Measurements from ENCODE around the gene LIPC. TPM values are rescaled to one million over a fixed set of nuclear protein-coding genes. Genes with fewer than 3 reads are reported as not detected.

LIPC gene
- total and polyA plus RNA-seq, 7 donors, result 0.01 TPM; not detected in 6

DNA sequence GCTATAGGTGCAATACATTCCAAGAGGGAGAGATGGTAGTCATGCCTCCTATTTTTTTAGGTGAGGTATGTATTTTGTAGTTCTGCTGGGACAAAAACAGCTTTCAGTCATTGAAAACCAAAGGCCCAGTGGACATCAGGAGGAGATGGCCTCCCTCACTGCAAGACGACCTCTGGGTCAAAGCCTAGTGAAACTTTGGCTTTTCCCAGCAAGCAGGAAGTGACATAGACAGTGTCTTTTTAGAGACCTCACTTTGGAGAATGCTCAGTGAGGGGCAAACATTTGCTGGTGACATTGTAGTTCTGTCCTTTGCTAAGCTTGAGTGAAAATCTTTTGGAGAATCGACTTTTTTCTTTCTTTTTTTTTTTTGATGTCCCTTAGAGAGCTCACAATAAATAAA, 27.3 kb downstream of the LIPC start:
- intact Hi-C loops (cut with DNase I), result no loop called here
- TF ChIP-seq, protein P1, sequence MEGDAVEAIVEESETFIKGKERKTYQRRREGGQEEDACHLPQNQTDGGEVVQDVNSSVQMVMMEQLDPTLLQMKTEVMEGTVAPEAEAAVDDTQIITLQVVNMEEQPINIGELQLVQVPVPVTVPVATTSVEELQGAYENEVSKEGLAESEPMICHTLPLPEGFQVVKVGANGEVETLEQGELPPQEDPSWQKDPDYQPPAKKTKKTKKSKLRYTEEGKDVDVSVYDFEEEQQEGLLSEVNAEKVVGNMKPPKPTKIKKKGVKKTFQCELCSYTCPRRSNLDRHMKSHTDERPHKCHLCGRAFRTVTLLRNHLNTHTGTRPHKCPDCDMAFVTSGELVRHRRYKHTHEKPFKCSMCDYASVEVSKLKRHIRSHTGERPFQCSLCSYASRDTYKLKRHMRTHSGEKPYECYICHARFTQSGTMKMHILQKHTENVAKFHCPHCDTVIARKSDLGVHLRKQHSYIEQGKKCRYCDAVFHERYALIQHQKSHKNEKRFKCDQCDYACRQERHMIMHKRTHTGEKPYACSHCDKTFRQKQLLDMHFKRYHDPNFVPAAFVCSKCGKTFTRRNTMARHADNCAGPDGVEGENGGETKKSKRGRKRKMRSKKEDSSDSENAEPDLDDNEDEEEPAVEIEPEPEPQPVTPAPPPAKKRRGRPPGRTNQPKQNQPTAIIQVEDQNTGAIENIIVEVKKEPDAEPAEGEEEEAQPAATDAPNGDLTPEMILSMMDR (IDR thresholded peaks at IDR 0.05), result no peak
- 26 to 29% (median 28%) methylated on average over 2 of the region's 2 CpGs for WGBS, 3 donors
- Histone ChIP-seq H3K4me3 (no peak overlapping the region), H3K36me3 (ENCODE audit: insufficient read depth in 1 of 2, low read depth in 1 of 2) (no peaks in the 10 kb centered on the region), H3K27ac (peak overlapping the region; percentile 52), H3K4me1 (peaks cover 7% of the 10 kb centered on the region), H3K9me3 (no peaks in the 10 kb centered on the region), H3K27me3 (ENCODE audit: insufficient read depth in 3 of 3, low read length in 2 of 3) (no peaks in the 10 kb centered on the region)
- DNase-seq (no peak), ATAC-seq (peak in 1 of 4 donors; percentile 55)

DNA sequence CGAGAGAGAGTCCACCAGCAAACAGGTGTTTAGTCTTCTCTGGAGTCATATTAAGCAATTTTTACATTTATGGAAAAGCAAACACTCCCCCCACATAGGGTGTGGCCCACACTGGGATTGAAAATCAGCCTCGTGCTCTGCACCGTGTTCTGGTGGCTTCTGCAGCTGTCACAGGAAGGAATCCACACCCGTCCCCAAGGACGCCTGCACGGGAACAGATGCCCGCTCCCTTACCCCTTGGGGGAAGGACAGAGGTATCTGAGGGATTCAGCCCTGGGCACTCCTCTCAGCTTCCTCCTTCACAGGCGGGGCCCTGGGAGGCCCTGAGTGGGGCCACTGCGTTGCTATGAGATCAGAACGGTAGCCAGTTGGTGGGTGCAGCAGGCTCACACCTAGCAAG, 27.8 kb downstream of the LIPC start:
- intact Hi-C loops (cut with DNase I), result no loop called here
- peaks cover 7% of the 10 kb centered on the region for H3K4me1 ChIP-seq
- peak overlapping the region; percentile 52 for H3K27ac ChIP-seq
- H3K36me3 ChIP-seq (ENCODE audit: insufficient read depth in 1 of 2, low read depth in 1 of 2), result no peaks in the 10 kb centered on the region
- no peaks in the 10 kb centered on the region for H3K9me3 ChIP-seq
- TF ChIP-seq, protein P1 (IDR thresholded peaks at IDR 0.05), result no peak
- ATAC-seq (peak in 3 of 4 donors; percentile 58 to 78 (median 75)), DNase-seq (peak; percentile 39 to 69)
- no peak overlapping the region for H3K4me3 ChIP-seq
- WGBS, 3 donors, result 26 to 36% (median 33%) methylated on average over 10 of the region's 10 CpGs
- no peaks in the 10 kb centered on the region for H3K27me3 ChIP-seq (ENCODE audit: insufficient read depth in 3 of 3, low read length in 2 of 3)

DNA sequence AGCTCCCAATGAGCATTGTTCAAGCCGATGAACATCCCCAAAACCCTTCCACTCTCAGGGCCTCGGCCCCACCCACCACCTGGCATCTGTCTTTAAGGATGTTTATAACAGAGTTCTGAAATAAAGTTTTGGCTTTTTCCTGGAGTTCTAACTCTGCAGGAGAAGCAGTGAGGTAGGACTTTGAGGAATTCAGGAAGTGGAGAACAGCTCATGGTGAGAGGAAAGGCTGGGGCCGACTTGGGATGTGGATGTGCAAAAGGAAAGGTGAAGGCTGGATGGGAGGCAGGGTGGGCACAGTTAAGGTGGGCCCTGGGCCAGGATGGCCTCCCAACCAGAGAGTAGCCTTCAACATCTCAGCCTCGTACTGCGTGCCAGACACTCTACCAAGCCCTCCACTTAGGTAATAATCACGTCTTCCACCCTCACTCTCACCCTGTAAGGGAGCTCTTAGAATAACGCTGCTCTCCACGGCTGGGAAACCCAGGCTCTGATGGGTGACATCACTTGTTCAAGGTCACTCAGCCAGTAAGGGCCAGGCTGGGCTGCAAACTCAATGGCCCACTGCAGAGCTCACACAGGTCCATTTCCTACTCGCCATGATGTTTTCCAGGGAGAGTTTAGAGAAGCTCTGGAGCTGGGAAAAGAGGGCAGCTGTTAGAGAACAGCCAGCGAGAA, 28.5 kb downstream of the LIPC start:
- H3K27ac ChIP-seq, result peak overlapping the region; percentile 52
- H3K9me3 ChIP-seq, result no peaks in the 10 kb centered on the region
- H3K27me3 ChIP-seq (ENCODE audit: insufficient read depth in 3 of 3, low read length in 2 of 3), result no peaks in the 10 kb centered on the region
- WGBS, 3 donors, result 81 to 82% (median 82%) methylated on average over 10 of the region's 10 CpGs
- ATAC-seq, result no peak
- H3K4me3 ChIP-seq, result no peak overlapping the region
- H3K4me1 ChIP-seq, result peaks cover 7% of the 10 kb centered on the region
- no peak for DNase-seq
- intact Hi-C loops (cut with DNase I), result no loop called here
- no peaks in the 10 kb centered on the region for H3K36me3 ChIP-seq (ENCODE audit: insufficient read depth in 1 of 2, low read depth in 1 of 2)
- TF ChIP-seq, protein P1 (IDR thresholded peaks at IDR 0.05), result no peak

DNA sequence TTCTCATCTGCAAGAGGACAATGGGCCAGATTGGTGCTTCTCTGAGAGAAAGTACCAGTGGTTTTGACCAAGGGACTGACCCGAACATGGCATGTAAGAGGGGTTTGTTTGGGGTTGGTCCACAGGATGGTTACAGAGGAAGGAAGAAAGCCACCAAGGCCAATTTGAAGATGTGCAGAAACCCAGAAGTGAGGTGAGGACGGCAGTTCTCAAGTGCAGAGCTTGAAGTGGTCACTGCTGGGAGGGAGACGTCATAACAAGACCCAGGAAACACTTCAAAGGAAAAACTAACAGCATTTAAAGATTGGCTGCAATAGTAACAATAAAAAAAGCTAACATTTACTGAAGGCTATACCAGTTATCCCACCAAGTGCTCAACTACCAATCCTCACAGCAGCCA, 29.1 kb downstream of the LIPC start:
- DNase-seq (no peak), ATAC-seq (no peak)
- TF ChIP-seq, protein P1 (IDR thresholded peaks at IDR 0.05), result no peak

DNA sequence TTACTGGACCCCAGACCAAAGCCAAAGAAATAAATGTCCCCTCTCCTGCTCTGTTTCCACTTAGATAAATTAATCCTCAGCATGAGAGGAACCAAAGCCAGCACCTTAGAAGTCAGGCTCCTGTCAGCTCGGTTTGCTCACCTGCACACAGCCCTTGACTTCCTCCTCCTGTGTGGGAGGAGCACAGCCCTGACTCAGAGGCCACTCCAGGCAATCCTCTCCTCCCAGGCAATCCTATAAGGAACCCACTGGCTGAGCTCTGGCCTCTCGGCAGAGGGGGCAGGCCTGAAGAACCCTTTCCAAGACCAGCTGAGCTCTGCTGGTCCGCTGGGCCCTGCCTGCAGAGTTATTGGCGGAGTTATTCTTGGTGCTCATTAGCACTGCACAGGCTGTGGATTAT, 30.8 kb downstream of the LIPC start:
- ATAC-seq (peak in 1 of 4 donors; percentile 17), DNase-seq (no peak)
- Histone ChIP-seq H3K4me1 (peaks cover 7% of the 10 kb centered on the region), H3K4me3 (no peak overlapping the region), H3K9me3 (no peaks in the 10 kb centered on the region), H3K36me3 (ENCODE audit: insufficient read depth in 1 of 2, low read depth in 1 of 2) (no peaks in the 10 kb centered on the region), H3K27ac (no peak overlapping the region), H3K27me3 (ENCODE audit: insufficient read depth in 3 of 3, low read length in 2 of 3) (no peaks in the 10 kb centered on the region)
- TF ChIP-seq, protein P1 (IDR thresholded peaks at IDR 0.05), result no peak
- intact Hi-C loops (cut with DNase I), result no loop called here
- 93 to 95% (median 94%) methylated on average over 4 of the region's 4 CpGs for WGBS, 3 donors

More for the DNA sequence above, 29.1 kb downstream of the LIPC start:
- Histone ChIP-seq H3K27me3 (ENCODE audit: insufficient read depth in 3 of 3, low read length in 2 of 3) (no peaks in the 10 kb centered on the region), H3K4me3 (no peak overlapping the region), H3K36me3 (ENCODE audit: insufficient read depth in 1 of 2, low read depth in 1 of 2) (no peaks in the 10 kb centered on the region), H3K9me3 (no peaks in the 10 kb centered on the region), H3K4me1 (peaks cover 7% of the 10 kb centered on the region), H3K27ac (no peak overlapping the region)
- intact Hi-C loops (cut with DNase I), result no loop called here
- WGBS, 3 donors, result 95 to 98% (median 95%) methylated on average over 3 of the region's 3 CpGs
